Glomerular endothelial cell (primary cell): Measurements from ENCODE around the gene LYSMD2. TPM values are rescaled to one million over a fixed set of nuclear protein-coding genes. Genes with fewer than 3 reads are reported as not detected.
"Not testable (repeated sequence)": the region's sequence is repeated elsewhere in the genome, so short reads cannot be mapped to it uniquely, and the experiment has no call there.

Experiments used
- DNase-seq: peaks from one replicate; pipeline ENCODE4 v3.0.0-alpha.2; 2011; ENCODE audit warnings: low read depth, low spot score; ENCODE audit errors: extremely low read depth
- total RNA-seq: library from RNA; depleted of rRNA; stranded (reverse); fragments of >200 nt; gene quantifications from 2 replicates; pipeline ENCODE4 v1.2.3, GENCODE V29; 2015

Gene LYSMD2, protein sequence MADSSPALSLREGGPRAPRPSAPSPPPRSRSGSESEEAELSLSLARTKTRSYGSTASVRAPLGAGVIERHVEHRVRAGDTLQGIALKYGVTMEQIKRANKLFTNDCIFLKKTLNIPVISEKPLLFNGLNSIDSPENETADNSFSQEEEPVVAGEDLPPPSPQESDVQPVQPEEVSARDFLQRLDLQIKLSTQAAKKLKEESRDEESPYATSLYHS
- total RNA-seq = 11.4 and 17.1 TPM in 2 replicates

- DNase-seq = no peak
Measured at GRCh38 chr15:51737522-51738305, at the start of gene LYSMD2. LYSMD2 (minus strand) TSS chr15:51737655; CDS start chr15:51737622, 33 bp downstream.

DNA sequence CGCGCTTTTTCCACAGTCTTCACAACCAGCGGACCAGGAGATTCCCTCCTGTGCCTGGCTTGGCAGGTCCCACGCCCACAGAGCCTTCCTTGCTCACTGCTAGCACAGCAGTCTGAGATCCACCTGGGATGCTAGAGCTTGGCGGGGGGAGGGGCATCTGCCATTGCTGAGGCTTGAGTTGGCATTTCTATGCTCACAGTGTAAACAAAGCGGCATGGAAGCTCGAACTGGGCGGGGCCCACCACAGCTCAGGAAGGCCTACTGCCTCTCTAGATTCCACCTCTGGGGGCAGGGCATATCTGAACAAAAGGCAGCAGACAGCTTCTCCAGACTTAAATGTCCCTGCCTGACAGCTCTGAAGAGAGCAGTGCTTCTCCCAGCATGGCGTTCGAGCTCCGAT, 49.7 kb upstream of the LYSMD2 start:
- DNase-seq = not testable (repeated sequence)

DNA sequence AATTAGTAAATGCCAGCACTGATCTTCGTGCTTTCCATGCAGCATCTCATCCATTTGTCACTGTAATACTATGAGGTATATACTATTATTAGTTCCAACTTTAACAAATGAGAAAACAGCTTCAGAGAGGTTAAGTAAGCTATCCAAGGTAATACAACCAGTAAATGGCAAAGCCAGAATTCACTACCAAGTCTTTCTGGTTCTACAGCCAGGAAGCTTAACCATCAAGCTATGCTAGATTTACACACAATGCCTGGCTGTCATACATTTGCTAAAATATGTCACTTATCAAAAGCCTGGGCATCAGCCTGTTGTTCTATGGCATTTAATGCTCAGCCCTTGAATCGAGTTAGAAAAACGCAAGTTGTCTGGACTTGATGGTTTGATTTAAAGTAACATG, 46.5 kb upstream of the LYSMD2 start:
- no peak for DNase-seq

GRCh38 chr15:51782357-51782896, 45.0 kb upstream of the LYSMD2 start:
- no peak for DNase-seq

DNA sequence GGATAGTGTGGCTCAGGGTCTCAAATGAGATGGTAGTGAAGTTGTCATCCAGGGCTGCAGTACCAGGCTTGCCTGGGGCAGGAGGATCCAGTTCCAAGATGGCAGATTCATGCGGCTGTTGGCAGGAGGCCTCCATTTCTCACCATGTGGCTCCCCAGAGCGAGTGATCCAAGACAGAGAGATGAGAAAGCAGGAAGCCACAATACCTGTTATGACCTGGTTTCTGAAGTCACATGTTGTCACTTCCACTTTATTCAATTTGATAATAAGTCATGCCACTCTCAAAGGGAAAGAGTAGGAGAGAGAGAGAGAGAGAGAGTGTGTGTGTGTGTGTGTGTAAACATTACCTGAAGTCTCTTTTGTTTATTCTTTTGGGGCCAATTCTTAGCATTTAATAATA, 44.1 kb upstream of the LYSMD2 start:
- no peak for DNase-seq

DNA sequence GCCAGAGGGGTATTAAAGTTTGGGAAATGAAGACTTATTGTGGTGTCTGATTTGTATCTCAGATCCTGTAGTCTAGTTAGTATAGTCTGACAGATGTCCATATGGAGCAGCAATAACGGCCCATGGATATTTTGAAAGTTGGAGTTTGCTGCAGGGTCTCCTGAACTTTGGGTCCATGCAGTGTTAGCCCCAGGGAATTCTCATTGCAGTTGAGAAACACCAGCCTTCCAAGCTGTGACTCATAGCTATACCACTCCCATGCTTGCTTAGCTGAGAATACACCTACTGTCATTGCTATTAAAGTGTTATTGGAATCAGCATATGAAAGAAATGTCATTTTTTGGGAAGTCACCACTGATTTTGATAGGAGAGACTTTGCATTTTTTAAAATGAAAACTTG, 43.2 kb upstream of the LYSMD2 start:
- no peak for DNase-seq

DNA sequence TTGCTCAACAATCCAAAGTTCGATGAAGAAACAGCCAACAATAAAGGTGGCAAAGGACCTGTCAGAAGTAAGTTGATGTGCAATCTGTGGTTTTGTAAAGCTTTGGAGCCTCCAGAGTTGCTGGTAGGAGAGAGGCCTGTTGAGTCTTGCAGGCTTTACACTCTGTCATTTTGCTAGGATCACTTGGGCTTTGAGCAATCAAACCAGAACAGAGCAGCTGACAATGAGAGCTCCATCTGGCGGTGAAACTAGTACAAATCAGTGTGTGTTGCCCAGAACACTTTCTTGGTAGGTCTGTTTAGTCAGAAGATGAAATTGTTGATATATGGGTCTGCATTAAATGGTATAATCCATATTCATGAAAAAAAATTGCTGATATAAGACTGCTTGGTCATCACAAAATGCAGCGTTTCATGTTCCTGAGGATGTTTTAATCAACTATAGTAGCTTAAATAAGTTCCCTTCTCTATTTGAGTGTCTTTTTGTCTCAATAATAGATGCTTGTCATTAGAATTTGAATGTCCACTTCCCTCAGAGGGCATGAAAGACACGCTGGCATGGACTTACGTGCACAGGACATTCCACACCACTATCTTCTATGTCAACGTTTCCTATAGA, 39.6 kb upstream of the LYSMD2 start:
- peak; percentile 84 for DNase-seq

GRCh38 chr15:51775967-51776816, 38.7 kb upstream of the LYSMD2 start:
- no peak for DNase-seq

DNA sequence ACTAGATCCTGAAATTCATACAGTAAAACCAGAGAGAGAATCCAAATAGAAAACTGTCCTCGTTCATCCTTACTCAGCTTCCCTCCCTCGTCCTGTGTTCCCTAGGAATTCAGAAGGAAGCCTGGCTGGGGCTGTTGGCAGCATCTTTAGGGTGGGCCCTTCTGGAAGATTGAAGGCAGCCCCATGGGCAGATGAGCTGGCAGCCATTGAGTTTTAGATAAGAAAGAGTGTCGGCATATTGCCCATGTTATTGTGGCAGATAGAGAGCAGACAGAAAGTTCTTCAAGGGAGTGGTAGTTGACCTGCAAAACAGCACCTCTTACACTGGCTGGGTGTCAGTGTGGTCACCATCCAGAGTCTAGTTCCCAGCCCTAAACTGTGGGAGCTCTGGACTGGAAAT, 37.5 kb upstream of the LYSMD2 start:
- DNase-seq = no peak

DNA sequence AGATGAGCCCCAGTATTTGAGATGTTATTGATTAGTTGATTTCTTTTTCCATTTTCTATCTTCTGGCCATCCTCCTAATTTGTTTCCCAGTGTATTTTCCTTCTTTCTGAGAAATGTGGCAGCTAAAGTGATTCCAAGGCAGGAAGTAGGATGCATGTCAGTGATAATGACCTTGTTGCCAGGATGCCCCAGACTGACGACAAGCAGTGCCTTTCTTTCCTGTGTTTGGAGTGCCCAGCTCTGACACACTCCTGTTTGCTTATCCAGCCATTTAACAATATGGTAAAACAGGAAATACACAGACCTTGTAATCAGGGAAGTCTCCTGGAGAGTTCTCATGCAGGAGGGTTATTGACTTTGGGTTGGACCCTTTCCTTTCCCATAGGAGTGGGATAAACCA, 34.3 kb upstream of the LYSMD2 start:
- DNase-seq = no peak

GRCh38 chr15:51770902-51771301, 33.4 kb upstream of the LYSMD2 start:
- no peak for DNase-seq

DNA sequence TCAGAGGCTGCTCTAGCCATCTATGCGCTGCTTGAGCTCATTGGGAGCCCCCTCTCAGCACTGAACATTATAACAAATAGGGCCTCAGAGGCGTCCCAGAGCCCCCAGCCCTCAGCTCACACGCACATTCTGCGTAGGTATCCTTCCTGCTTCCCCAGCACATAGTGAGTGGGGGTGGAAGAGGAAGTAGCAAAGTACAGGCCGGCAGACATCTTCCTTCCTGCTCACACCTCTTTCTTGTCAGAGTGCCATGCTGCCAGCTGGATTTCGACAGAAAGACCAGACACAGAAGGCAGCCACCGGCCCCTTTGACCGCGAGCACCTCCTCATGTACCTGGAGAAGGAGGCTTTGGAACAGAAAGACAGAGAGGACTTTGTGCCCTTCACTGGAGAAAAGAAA, 30.6 kb upstream of the LYSMD2 start:
- DNase-seq = no peak

GRCh38 chr15:51766341-51766740, 28.9 kb upstream of the LYSMD2 start:
- DNase-seq = no peak

DNA sequence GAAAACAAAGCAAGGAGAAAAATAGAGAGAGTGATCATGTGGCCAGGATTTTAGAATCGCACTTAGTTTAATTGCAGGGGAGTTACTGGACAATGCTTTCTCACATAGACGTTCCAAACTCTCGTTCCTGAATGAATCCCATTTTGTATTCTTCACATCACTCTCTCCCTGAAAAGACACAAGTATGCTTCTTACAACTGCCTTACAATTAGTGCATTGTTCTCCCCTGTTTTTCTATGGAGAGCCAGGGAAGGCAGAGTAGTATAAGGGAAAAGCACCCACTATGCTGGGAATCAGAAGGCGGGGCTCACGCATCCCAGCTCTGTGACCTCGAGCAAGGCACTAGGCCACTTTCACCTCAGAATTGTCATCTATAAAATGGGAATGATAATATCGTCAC, 28.3 kb upstream of the LYSMD2 start:
- DNase-seq = no peak

GRCh38 chr15:51760805-51761204, 23.4 kb upstream of the LYSMD2 start:
- no peak for DNase-seq

DNA sequence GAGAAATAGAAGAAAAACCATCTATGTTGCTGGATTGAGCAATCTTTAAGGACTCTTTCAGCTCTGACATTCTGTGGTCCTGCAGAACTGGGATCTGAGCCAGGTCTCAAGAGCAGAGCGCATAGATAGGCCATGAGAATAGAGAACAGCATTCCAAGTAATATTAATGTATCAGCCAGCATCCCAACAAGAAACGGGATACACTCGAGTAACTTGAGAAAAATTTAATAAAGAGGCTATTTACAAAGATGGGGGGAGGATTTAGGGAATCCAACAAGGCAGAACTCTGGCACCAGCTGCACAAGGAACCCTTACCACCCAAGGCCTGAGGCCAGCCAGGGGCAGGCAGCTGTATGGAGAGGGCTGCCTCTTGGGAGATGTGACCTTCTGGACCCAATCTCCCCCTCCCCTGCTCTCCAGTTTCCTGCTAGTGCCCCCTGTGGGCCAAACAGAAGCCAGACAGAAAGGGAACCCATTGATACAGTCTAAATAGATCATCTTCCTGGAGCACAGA, 22.2 kb upstream of the LYSMD2 start:
- no peak for DNase-seq

DNA sequence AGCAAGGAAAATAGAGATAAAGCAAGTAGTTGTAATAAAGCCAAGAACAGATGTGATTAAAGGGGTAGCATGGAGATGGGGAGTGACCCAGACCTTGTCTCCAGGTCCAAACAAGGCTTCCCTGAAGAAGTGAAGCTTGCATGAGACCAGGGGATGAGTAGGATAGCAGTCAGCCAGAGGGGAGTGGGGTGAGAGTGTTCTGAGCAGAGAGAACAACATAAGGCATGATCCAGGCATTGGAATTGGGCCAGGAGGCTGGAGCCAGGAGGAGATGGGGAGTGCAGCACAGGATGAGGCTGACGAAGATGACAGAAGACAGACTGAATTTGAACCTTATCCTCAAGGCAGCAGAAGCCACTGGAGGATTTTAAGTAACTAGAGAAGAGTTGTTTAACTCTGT, 21.2 kb upstream of the LYSMD2 start:
- DNase-seq = no peak

GRCh38 chr15:51757450-51757849, 20.0 kb upstream of the LYSMD2 start:
- no peak for DNase-seq

- no peak for DNase-seq
Measured at GRCh38 chr15:51756482-51756881, 19.0 kb upstream of the LYSMD2 start.

- no peak for DNase-seq
Measured at GRCh38 chr15:51755790-51756189, 18.3 kb upstream of the LYSMD2 start.

GRCh38 chr15:51754267-51754666, 16.8 kb upstream of the LYSMD2 start:
- DNase-seq = no peak
